ENCODE data around the gene SF3B3. TPM values are rescaled to one million over a fixed set of nuclear protein-coding genes. Genes with fewer than 3 reads are reported as not detected.

The SF3B3 gene
- total RNA-seq, 1 donor from 2014 or later: 278 TPM

GRCh38 chr16:70534971-70535370 is 11.4 kb downstream of the SF3B3 start:
- H3K4me1 Mint-ChIP-seq (ENCODE audit: low read depth, unreplicated experiment): no peaks in the 10 kb centered on the region
- H3K27ac Mint-ChIP-seq (ENCODE audit: unreplicated experiment): no peak overlapping the region
- H3K4me3 Mint-ChIP-seq (ENCODE audit: unreplicated experiment): no peak overlapping the region
- no peak for TF ChIP-seq CTCF (IDR thresholded peaks at IDR 0.05; ENCODE audit: partially characterized antibody, unreplicated experiment)
- H3K9me3 Mint-ChIP-seq (ENCODE audit: unreplicated experiment): no peaks in the 10 kb centered on the region
- no peak for DNase-seq
- no peaks in the 10 kb centered on the region for H3K36me3 Mint-ChIP-seq (ENCODE audit: unreplicated experiment)
- H3K27me3 Mint-ChIP-seq (ENCODE audit: unreplicated experiment): peaks cover 2% of the 10 kb centered on the region

- TF ChIP-seq CTCF (IDR thresholded peaks at IDR 0.05; ENCODE audit: partially characterized antibody, unreplicated experiment): no peak
- no peak overlapping the region for H3K27ac Mint-ChIP-seq (ENCODE audit: unreplicated experiment)
- H3K4me3 Mint-ChIP-seq (ENCODE audit: unreplicated experiment): no peak overlapping the region
- no peaks in the 10 kb centered on the region for H3K4me1 Mint-ChIP-seq (ENCODE audit: low read depth, unreplicated experiment)
- no peaks in the 10 kb centered on the region for H3K9me3 Mint-ChIP-seq (ENCODE audit: unreplicated experiment)
- H3K27me3 Mint-ChIP-seq (ENCODE audit: unreplicated experiment): no peaks in the 10 kb centered on the region
- DNase-seq: no peak
- H3K36me3 Mint-ChIP-seq (ENCODE audit: unreplicated experiment): no peaks in the 10 kb centered on the region
Observed at GRCh38 chr16:70540994-70541393, 17.4 kb downstream of the SF3B3 start.

- Mint-ChIP-seq H3K36me3 (ENCODE audit: unreplicated experiment) (no peaks in the 10 kb centered on the region), H3K4me3 (ENCODE audit: unreplicated experiment) (no peak overlapping the region)
- no peak for TF ChIP-seq CTCF (IDR thresholded peaks at IDR 0.05; ENCODE audit: partially characterized antibody, unreplicated experiment)
Observed at GRCh38 chr16:70544548-70544947, 20.9 kb downstream of the SF3B3 start.

GRCh38 chr16:70548936-70549335 is 25.3 kb downstream of the SF3B3 start:
- H3K27me3 Mint-ChIP-seq (ENCODE audit: unreplicated experiment): no peaks in the 10 kb centered on the region
- no peak overlapping the region for H3K27ac Mint-ChIP-seq (ENCODE audit: unreplicated experiment)
- no peak overlapping the region for H3K4me3 Mint-ChIP-seq (ENCODE audit: unreplicated experiment)
- no peaks in the 10 kb centered on the region for H3K4me1 Mint-ChIP-seq (ENCODE audit: low read depth, unreplicated experiment)
- peaks cover 3% of the 10 kb centered on the region for H3K9me3 Mint-ChIP-seq (ENCODE audit: unreplicated experiment)
- TF ChIP-seq CTCF (IDR thresholded peaks at IDR 0.05; ENCODE audit: partially characterized antibody, unreplicated experiment): no peak
- DNase-seq: no peak
- H3K36me3 Mint-ChIP-seq (ENCODE audit: unreplicated experiment): no peaks in the 10 kb centered on the region

More at GRCh38 chr16:70544548-70544947, 20.9 kb downstream of the SF3B3 start:
- Mint-ChIP-seq H3K4me1 (ENCODE audit: low read depth, unreplicated experiment) (no peaks in the 10 kb centered on the region), H3K27me3 (ENCODE audit: unreplicated experiment) (no peaks in the 10 kb centered on the region), H3K9me3 (ENCODE audit: unreplicated experiment) (no peaks in the 10 kb centered on the region), H3K27ac (ENCODE audit: unreplicated experiment) (no peak overlapping the region)
- no peak for DNase-seq

GRCh38 chr16:70550082-70550481 is 26.5 kb downstream of the SF3B3 start:
- no peaks in the 10 kb centered on the region for H3K4me1 Mint-ChIP-seq (ENCODE audit: low read depth, unreplicated experiment)
- no peak overlapping the region for H3K27ac Mint-ChIP-seq (ENCODE audit: unreplicated experiment)
- H3K9me3 Mint-ChIP-seq (ENCODE audit: unreplicated experiment): peaks cover 3% of the 10 kb centered on the region
- no peak for DNase-seq
- TF ChIP-seq CTCF (IDR thresholded peaks at IDR 0.05; ENCODE audit: partially characterized antibody, unreplicated experiment): no peak
- H3K4me3 Mint-ChIP-seq (ENCODE audit: unreplicated experiment): no peak overlapping the region
- no peaks in the 10 kb centered on the region for H3K36me3 Mint-ChIP-seq (ENCODE audit: unreplicated experiment)
- H3K27me3 Mint-ChIP-seq (ENCODE audit: unreplicated experiment): no peaks in the 10 kb centered on the region

Measured in glutamatergic neuron (in vitro differentiated cells).